Central memory CD4-positive, alpha-beta T cell (primary cell): ENCODE results near the gene GTPBP3.
"Not testable (repeated sequence)": the region's sequence is repeated elsewhere in the genome, so short reads cannot be mapped to it uniquely, and the experiment has no call there.

Source experiments
- DNase-seq: peaks from one replicate; pipeline ENCODE4 v3.0.0; 2022
- total RNA-seq, 3 experiments: gene quantifications; one replicate each; lab custom pipeline; 2026; lab: John Stamatoyannopoulos, UW

GTPBP3 gene, protein sequence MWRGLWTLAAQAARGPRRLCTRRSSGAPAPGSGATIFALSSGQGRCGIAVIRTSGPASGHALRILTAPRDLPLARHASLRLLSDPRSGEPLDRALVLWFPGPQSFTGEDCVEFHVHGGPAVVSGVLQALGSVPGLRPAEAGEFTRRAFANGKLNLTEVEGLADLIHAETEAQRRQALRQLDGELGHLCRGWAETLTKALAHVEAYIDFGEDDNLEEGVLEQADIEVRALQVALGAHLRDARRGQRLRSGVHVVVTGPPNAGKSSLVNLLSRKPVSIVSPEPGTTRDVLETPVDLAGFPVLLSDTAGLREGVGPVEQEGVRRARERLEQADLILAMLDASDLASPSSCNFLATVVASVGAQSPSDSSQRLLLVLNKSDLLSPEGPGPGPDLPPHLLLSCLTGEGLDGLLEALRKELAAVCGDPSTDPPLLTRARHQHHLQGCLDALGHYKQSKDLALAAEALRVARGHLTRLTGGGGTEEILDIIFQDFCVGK
- total RNA-seq: 17.9 to 45.6 (median 25.1) reads per million in 3 experiments

DNA sequence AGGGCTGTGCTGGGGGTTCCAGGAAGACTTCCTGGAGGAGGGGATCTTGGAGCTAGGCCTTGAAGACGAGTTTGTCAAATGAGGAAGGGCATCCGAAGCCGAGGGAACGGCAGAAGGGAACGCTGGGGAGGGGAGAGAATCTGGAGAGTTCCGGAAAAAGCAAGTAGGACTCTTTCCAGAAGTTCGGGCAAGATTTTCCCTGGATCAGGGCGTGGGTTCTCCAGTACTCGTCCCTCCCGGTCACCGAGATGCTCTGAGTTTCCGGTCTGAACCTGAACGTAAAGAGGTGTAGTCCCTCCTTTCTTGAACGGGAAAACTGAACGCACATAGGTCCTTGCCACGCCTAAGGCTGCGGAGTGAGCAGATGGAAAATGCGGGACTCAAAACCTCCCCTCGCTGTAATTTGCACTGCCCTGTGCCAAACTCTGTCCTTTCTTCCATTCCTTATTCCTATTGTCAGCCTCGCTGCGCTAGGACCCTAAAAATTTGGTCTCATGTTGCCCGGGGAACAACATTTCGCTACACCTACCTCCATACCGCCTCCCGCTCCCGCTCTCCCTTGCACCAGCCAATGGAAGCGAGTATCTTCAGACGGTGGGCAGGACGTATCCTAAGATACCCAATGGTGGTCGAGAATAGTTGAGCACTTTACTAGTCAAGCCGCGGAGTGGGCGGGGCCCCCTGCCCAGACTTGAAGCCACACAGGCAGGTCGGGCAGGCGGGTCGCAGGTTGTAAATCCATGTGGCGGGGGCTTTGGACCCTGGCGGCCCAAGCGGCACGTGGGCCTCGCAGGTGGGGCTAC lies at the start of gene GTPBP3:
GTPBP3 (plus strand) TSS at position 682 of the 803 bp plus-strand sequence; CDS start at position 741, 59 bp downstream.
- DNase-seq: peak; percentile 96

DNA sequence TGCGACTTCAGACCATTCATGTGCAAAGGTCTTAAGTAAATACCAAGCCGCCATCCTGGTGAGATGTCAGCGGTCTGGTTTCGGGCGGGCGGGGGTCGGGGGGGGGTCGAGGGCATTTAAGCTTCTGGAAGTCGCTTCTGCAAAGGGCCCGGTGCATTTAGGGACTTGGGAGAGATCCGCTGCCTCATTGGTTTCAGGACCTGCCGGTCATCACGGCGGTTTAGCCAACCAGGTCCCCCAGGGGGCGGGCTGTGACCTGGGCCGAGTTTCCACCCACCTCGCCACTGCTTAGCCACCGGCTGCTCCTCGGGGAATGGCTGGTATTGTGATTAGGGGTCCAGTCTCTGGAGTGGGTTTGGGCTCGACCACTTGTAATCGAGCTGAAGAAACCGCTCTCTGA lies 47.9 kb upstream of the GTPBP3 start:
- DNase-seq: no peak

DNA sequence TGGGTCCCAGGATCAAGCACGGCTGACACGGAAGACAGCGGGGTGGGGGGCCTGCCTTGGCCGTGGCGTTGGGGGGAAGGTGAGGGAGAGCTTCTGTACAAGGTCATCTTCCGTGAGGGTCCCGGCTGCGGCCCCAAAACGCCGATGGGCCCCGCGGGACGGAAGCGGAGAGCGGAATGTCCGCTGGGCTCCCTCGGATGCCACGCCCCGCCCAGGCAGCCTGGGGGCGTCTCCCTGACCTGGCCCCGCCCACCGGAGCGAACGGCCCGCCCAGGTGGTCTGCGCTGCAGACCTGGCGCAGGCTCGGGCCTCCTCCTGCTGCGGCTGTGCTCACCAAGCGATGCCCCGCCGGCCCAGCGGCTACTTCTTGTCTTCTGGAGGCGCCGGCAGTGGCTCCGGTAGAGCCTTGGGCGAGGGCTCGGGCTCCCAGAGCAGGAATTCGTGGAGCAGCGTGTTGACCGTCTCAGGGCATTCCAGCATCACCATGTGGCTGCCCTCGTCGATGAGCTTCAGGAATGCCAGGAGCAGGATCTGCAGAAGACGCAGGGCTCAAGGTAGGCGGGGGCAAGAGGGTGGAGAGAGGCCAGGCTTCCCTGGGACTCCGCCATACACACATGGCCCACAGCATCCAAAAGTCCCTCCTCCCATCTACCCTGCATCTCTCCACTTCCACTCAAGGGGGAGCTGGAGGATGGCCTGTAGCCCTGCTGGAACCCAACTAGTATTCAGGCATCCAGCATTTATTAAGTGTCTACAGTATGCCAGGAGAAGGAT lies 44.9 kb upstream of the GTPBP3 start:
- DNase-seq: peak; percentile 76

DNA sequence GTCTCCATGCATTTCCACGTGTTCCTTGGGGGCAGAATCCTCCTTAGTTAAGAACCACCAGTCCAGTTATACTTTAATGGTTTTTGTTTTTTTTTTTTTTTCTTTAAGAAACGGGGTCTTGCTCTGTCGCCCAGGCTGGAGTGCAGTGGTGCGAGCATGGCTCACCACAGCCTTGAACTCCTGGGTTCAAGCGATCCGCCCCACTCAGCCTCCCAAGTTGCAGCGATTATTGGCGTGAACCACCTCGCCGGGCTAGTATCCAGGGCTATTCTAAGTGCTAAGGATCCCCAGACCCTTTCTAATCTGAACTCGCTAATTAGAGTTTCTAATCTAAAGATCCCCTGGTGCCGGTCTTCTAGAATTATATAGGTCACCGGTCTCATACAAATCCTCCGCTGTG lies 43.7 kb upstream of the GTPBP3 start:
- DNase-seq: no peak

DNA sequence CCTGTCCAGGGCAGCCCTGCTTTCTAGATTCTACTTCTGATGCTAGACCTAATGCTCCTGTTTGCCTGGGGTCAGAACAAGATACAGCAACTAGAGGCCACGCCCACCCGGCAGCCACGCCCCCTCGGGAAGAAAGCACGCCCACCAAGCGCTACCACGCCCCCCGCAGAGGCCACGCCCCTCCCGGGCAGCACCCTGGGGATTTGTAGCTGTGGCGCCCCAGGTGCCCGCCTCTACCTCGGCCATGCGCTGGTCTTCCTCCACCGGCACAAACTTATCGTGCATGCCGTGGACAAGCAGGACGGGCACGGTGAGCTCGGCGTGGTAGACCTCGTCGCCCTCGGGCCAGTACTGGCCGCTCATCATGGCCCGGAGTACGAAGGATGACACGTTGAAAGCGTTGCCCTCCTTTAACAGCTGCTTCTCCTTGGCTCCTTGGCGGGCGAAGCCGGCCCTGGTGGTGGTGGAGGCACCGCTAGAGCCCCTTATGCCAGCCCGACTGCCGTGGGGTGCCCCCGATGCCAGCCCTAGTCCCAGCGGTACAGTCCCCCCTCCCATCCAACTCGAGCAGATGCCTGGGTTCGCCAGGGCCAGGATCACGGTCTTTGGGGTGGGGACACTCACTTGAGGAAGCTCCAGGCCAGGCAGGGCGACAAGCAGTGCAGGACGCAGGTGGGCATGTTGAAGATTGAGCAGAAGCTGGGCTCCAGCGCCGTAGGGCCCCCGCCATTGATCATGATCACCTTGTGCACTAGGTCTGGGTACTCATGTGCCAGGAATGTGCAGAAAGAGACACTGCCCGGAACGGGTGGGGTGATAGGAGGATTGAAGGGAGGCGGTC lies 43.1 kb upstream of the GTPBP3 start:
- peak; percentile 36 for DNase-seq

DNA sequence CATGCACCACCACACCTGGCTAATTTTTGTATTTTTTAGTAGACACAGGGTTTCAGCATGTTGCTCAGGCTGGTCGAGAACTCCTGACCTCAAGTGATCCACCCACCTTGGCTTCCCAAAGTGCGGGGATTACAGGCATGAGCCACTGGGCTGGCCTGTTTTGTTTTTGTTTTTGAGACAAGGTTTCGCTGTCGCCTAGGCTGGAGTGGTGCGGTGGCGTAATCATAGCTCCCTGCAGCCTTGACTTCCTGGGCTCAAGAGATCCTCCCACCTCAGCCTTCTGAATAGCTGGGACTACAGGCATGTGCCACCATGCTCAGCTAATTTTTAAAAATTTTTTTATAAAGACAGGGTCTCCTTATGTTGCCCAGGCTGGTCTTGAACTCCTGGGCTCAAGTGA lies 41.8 kb upstream of the GTPBP3 start:
- DNase-seq: not testable (repeated sequence)

DNA sequence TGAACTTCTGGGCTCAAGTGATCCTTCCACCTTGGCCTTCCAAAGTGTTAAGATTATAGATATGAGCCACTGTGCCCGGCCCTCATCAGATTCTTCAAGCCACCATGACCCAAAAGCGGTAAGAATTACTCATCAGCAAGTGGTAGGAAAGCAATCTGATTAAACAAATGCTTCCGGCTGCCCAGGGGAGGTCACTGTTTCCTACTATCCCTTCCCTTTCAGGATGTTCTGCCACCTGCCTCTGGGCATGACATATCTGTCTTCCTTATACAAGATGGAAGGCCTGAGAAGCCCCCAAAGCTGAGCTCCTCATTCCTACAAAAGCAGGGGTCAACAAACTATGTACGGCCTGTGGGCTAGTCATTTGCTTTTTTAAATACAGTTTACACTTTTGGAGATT lies 41.1 kb upstream of the GTPBP3 start:
- no peak for DNase-seq

DNA sequence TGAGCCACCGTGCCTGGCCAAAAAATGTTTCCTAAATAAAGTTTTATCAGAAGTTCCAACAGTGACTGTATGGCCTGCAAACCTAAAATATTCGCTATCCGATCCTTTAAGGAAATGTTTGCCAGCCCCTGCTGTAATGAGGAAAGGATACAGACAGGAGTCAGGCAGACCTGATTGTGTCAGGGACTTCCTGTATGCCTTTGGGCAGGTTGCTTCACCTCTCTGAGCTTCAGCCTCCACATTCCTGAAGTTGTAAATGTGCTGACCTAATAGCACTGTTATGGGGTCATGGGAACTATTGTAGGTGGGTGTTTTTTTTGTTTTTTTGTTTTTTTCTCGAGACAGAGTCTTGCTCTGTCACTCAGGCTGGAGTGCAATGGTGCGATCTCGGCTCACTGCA lies 40.4 kb upstream of the GTPBP3 start:
- no peak for DNase-seq

DNA sequence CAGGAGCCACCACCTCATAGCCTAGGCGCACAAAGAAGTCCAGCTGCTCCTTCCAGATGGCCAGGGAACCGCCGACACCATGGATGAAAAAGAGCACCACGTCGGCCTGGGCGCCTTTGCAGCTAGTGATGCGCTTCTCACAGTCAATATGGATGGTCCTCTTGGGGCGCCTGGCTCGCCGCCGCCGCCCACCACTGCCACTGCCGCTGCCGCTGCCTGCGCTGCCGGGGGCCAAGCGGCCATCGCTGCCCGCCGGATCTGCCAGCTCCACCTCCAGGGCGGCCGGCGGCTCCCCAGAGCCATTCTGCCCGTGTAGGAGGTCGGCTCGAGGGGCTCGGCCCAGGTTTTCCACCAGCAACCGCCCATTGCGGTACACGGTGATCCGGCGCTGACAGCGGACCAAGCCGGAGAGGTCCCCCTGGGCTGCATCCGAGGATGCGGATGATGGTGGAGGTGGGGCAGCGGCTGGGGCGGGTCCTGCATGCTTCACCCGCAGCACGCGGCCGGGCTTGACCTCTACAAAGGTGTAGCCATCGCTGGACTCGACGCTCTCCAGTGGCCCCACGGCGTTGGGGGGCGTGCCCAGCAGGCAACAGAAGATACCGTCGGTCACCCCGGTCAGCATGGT lies 36.2 kb upstream of the GTPBP3 start:
- no peak for DNase-seq

DNA sequence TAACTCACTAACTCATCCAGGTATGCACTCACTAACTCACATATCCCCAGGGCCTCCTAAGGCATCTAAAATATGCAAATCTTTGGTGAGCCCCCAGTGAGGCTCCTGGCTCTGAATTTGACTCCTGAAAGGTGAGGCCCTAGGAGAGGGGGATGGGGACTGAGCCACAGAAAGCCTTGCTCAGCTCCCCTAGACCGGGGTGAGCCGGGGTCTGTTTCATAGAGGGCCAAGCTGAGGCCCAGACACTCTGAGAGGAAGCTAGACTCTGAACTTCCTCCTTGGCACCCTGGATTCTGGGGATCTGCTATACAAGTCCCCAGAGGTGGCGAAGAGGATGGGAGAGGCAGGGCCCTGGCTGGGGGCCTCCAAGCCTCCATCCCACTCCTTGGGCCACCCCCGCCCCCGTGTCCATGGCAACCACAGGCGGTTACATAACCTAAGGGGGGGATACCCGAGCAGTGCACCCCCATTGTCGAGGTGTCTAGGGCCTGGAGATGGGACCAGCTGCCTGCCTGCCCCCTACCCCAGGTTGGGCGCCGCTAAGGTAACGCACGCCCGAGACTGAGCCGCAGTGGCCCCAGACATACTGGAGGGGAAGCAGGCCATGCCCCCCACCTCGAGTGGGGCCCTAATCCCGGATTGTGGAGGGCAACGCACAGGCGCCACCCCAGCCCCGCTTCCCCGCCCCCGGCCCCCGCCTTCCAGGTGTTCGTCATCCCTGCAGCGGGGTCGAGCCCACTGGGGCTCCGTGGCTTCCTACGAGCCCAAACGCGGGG lies 34.8 kb upstream of the GTPBP3 start:
- DNase-seq: no peak

DNA sequence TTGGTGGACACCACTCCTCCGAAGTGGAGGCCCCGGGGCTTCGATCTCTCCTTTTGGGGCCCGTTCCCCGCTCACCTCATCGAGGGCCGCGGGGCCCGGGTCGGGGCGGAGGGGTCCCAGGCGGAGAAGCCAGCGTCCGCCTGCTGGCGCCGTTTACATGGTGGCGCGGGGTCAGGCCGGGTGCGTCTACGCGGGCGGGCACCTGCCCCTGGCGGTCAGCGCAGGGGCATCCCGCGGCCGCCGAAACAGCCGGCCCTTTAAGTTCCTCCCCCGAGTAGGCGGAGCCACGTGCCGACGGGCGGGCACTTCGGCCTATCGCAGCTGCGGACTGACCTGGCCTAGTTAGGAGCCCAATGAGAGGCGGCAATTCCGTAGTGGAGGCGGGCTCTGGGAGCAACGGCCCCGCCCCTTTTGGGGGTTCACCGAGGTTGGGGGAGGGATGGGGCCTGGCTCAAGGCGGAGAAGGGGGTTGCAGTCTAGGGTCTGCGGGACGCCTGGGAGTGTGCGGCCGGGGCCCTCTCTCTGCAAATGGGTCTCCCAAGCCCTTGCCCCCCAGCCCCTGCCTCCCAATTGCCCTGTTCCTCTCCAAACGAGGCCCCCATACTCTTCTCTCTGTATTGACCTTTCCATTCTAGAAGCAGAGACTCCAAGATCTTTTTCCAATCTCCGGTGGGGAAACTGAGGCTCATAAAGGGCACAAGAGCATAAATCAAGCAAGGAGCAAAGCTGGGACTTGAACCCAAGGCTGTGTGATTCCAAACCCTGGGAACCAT lies 34.0 kb upstream of the GTPBP3 start, which contains the start of gene ABHD8:
ABHD8 (minus strand) TSS at position 259 of the 773 bp plus-strand sequence. CDS start 1,809 bp downstream, outside the sequence.
- DNase-seq: peak; percentile 88

DNA sequence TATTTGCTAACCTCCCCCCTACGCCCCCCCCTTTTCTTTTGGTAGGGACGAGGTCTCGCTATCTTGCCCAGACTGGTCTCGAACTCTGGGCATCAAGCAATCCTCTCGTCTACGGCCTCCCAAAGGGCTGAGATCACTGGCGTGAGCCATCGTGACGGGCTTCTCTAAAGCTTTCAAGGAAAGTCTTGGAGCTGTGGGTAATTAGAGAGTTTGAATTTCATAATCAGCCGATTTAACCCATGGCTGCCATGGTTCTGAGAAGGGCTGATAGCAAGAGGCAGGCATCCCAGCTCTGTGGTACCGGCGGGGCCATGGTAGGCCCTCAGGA lies 33.4 kb upstream of the GTPBP3 start:
- no peak for DNase-seq

DNA sequence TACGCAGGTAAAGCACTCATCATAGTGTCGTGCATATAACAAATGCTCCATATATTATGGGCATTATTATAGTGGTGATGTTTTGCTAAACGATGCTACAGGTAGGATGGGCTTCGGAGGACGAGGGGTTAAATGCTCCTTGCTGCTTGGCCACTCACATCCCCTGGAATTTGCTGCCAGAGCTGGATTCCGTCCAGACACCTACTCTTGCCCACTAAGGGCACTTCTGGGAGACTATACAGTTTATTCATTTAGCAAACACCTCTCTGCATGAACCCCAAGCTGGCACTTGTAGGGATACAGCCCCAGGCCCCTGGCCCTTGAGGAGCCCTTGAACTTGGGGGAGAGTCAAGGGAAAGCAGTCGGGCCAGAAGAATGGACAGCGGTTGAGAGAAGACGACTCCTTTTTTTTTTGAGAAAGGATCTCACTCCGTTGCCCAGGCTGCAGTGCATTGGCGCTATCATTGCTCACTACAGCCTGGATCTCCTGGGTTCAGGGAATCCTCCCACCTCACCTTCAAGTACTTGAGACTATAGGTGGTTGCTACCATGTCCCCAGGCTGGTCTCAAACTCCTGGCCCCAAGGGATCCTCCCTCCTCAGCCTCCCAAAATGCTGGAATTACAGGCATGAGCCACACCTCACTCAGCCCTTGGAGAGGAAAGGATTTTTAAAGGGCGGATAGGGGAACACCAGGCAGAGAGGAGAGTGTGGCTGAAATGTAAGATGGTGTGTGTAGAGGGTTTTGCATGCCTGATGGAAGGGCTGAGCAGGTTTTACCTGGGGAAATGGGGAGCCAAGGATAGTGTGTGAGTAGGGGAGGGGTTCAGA lies 32.8 kb upstream of the GTPBP3 start:
- DNase-seq: no peak

DNA sequence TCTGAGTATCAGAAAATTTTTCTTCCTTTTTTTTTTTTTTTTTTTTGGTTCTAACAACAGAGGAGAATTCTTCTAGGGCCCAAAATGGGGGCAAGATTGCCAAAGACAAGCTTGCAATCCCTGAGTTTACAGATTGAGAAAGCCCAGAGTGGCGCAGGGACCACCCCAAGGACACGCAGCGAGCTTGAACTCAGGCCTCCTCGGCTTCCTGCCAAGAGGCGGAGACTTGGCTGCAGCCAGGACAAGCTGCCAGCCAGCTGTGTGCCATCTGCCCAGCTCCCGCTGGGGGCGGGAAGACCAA lies 32.2 kb upstream of the GTPBP3 start:
- DNase-seq: no peak

DNA sequence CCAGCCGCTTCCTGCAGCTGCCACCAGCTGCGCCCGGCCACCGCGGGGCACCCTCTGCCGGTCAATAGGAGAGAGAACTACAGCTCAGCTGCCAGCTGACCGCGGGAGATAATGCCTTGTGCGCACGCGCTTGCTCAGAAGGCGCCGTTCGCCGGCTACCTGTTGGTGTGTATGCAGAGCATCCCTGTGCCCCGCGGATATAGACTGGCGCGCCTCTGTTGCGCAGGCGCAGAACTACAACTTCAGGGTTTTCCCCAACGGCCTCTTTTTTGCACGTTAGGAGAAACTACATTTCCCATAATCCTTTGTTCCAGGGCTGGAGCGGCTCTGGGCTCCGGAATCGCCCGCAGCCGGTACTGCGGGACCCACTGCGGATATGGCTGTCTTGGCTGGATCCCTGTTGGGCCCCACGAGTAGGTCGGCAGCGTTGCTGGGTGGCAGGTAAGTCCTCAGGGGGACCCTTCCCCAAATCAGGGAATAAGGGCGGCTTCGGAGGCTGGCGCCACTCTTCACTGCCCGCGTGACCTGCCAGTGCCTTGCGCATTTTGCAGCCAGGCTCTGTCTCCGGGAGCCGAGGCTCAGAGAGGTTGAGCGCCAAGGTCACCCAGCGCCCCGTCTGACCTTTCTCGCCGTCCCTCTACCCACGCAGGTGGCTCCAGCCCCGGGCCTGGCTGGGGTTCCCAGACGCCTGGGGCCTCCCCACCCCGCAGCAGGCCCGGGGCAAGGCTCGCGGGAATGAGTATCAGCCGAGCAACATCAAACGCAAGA lies 31.7 kb upstream of the GTPBP3 start, which contains the start of gene MRPL34:
MRPL34 (plus strand) TSS at position 356 of the 768 bp plus-strand sequence; CDS start at position 377, 21 bp downstream.
- DNase-seq: peak; percentile 96

DNA sequence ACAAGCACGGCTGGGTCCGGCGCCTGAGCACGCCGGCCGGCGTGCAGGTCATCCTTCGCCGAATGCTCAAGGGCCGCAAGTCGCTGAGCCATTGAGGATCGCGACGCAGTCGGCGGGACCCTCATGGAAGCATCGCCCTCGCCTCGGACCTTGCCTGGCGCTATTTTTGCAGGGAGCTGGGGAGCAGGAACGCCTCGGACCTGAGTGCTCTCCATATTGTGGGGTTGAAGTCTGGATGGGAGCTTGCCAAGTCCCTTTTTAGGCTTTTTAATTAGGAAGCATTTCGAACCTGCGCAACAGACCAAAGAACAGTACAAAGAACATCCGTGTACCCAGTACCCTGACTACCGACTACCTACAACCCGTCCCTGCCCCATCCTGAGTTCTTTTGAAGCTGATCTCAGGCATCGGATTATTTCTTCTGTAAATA lies 31.1 kb upstream of the GTPBP3 start:
- no peak for DNase-seq

DNA sequence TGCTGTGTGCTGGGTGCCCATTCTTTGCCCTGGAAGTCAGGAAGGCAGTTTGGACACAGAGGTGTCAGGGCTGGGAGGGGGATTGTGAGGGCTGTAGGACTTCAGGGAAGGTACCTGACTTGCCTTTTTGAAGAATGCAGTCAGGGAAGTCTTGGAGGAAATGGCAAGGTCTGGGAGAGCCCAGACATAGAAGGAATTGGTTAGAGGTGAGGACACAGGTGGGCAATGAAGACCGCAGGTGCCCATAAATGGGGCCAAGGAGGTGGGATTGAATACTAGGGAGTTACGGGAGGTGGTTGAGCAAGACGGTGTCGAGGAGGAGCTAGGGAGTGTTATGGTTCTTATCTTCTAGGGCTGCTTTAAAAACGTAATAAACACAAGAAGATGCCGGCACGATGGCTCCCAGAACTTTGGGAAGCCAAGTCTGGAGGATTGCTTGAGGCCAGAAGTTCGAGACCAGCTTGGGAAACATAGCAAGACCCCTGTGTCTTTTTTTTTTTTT lies 29.4 kb upstream of the GTPBP3 start:
- DNase-seq: no peak
